ENCODE data around the gene CADM3. TPM values are rescaled to one million over a fixed set of nuclear protein-coding genes. Genes with fewer than 3 reads are reported as not detected.

Gene CADM3
- total RNA-seq, 1 experiment from 2014 or later, result not detected

DNA sequence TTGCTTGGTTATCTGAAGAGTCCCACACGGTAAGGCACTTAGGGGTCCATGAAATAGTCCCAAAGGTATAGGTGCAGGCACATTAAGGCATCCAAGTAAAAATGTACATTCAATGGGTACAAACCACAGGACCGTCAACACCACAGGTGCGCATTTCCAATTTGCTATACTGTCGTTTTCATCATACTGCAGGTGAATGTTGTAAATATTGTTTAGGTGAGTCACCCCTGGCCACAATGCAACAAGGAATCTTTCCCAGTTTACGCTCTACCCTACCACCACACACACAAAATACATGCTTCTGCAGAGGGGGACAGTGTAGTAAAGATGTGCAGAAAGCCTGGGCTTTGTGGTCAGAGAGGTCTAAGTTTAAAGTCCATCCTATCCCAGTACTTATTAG, 13.7 kb downstream of the CADM3 start:
- H3K9me3 ChIP-seq (replicated peaks), result no peaks in the 10 kb centered on the region
- H3K4me3 ChIP-seq, result no peak overlapping the region
- peaks cover 17% of the 10 kb centered on the region for H3K27me3 ChIP-seq (replicated peaks)
- no peaks in the 10 kb centered on the region for H3K36me3 ChIP-seq
- H3K4me1 ChIP-seq (replicated peaks), result no peaks in the 10 kb centered on the region
- DNase-seq (ENCODE audit: low read depth in 1 of 2, low spot score in 2 of 2), result no peak
- H3K27ac ChIP-seq, result no peak overlapping the region

DNA sequence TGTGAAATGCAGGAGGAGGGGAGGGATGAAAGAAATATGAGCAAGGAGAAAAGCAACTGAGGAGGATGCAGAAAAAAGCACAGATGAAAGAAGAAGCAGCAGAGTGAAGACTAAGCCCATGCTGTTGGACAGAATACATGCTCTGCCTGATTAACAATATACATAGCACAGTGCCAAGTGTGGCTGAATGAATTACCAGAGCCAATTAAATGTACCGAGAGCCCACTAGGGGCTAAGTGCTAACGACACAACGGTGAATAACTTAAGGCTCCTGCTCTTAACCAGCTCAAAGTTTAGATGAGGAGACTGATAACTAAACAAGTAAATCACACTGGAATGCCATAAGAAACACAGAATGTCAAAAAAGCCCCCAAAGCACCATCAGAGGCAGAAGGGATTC, 15.6 kb downstream of the CADM3 start:
- Histone ChIP-seq H3K4me3 (no peak overlapping the region), H3K9me3 (replicated peaks) (no peaks in the 10 kb centered on the region; the same call in 1 of the 2 replicates), H3K27ac (no peak overlapping the region), H3K27me3 (replicated peaks) (peaks cover 30% of the 10 kb centered on the region), H3K36me3 (no peaks in the 10 kb centered on the region), H3K4me1 (replicated peaks) (no peaks in the 10 kb centered on the region)
- no peak for DNase-seq (ENCODE audit: low read depth in 1 of 2, low spot score in 2 of 2)

DNA sequence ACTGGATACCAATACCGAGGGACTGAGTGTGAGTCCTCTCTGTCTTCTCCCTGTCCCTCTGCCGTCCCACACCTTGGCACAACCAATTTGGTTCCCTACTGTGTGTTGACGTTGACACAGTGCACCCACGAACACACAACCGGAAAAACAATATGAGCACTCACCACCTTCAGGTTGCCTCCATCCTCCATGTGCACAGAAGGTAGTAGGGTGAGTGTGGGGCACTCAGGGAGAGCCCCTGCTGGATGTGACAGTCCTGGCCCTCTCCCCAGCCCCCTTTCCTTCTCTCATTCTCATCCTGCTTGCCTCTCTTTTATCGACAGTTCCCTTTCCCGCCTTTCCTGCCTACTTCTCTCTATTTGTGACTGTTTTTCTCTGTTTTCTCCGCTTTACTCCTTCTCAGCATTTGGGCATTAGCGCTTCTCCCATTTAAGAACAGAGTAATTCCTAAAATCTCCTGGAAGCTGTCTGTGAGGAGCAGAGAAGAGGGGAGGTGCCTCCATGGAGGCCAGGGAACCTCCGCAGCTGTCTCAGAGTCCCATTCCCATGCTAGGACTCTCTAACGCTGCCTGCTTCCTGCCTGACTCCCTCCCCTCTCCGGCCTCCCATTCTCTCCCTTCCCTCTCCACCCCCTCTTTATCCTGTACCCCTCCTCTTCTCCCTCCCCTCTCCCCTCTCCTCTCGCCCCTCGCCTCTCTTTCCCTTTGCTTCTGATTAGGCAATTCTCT, 16.4 kb downstream of the CADM3 start:
- DNase-seq (ENCODE audit: low read depth in 1 of 2, low spot score in 2 of 2), result no peak
- Histone ChIP-seq H3K27ac (no peak overlapping the region), H3K4me1 (replicated peaks) (no peaks in the 10 kb centered on the region), H3K36me3 (no peaks in the 10 kb centered on the region), H3K27me3 (replicated peaks) (peaks cover 30% of the 10 kb centered on the region), H3K9me3 (replicated peaks) (no peaks in the 10 kb centered on the region; the same call in 1 of the 2 replicates), H3K4me3 (no peak overlapping the region)

DNA sequence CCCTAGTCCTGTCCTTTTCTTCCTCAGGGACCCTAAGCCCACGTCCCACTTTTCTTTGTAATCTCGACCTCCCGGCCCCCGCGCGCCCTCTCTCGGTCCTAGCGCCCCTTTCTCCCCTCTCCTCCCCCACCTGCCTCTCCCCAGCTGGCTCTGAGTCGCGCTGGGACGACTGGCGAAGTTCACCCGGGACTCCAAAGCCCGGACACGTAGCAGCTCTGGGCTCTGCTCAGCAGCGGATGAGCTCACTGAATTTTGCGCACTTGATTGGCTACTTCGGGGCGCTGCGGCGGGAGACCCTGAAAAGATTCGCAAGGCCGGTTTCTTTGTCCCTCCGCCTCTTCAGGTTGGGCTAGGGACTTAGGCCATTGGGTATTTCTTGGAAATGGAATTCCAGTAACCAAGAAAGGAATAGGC, 17.0 kb downstream of the CADM3 start:
- H3K27ac ChIP-seq, result no peak overlapping the region

DNA sequence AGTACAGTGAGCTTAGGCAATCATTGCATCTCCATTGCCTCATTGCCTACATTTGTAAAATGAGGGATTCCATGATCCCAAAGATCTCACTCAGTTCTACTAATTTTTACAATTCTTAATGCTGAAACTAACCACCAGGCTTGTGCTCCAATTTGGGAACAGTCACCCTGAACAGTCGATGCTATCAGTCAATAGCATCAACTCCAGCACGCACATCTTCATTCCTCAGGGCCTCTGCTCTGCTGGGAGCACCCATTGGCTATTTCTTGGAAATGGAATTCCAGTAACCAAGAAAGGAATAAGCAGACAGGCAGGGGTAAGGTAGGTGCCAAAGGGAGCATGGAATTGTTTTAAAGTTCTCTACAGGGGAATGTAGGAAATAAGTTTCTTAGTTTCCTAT, 19.0 kb downstream of the CADM3 start:
- no peak overlapping the region for H3K27ac ChIP-seq
- H3K36me3 ChIP-seq, result no peaks in the 10 kb centered on the region
- no peak for DNase-seq (ENCODE audit: low read depth in 1 of 2, low spot score in 2 of 2)
- no peak overlapping the region for H3K4me3 ChIP-seq
- H3K27me3 ChIP-seq (replicated peaks), result peaks cover 28% of the 10 kb centered on the region
- H3K9me3 ChIP-seq (replicated peaks), result no peaks in the 10 kb centered on the region; the same call in 1 of the 2 replicates
- H3K4me1 ChIP-seq (replicated peaks), result no peaks in the 10 kb centered on the region

More for the DNA sequence above, 17.0 kb downstream of the CADM3 start:
- Histone ChIP-seq H3K27me3 (replicated peaks) (peaks cover 30% of the 10 kb centered on the region), H3K4me3 (no peak overlapping the region), H3K4me1 (replicated peaks) (no peaks in the 10 kb centered on the region), H3K36me3 (no peaks in the 10 kb centered on the region), H3K9me3 (replicated peaks) (no peaks in the 10 kb centered on the region; the same call in 1 of the 2 replicates)
- no peak for DNase-seq (ENCODE audit: low read depth in 1 of 2, low spot score in 2 of 2)

DNA sequence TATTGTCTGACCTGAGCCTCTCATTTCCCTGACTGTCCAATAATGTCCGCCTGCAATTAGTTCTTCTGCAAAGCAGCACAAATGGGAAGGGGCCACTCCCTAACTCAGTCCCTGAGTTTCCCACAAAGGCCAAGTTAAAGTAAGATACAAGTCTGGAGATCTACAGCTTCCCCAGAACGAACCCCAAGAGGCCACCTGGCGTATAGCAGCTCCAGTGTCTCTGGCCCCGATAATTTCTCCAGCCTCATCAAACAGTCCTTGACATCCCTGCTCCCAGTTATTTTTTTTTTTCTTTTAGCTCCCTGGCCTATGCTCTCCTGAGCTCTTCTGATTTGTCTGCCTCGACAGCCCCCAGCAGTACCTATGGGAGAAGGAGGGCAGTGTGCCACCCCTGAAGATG, 25.1 kb downstream of the CADM3 start:
- Histone ChIP-seq H3K4me1 (replicated peaks) (no peaks in the 10 kb centered on the region), H3K36me3 (no peaks in the 10 kb centered on the region), H3K9me3 (replicated peaks) (no peaks in the 10 kb centered on the region; the same call in 1 of the 2 replicates), H3K27ac (no peak overlapping the region), H3K4me3 (no peak overlapping the region), H3K27me3 (replicated peaks) (peaks cover 2% of the 10 kb centered on the region; the same call in 1 of the 2 replicates)
- no peak for DNase-seq (ENCODE audit: low read depth in 1 of 2, low spot score in 2 of 2)

DNA sequence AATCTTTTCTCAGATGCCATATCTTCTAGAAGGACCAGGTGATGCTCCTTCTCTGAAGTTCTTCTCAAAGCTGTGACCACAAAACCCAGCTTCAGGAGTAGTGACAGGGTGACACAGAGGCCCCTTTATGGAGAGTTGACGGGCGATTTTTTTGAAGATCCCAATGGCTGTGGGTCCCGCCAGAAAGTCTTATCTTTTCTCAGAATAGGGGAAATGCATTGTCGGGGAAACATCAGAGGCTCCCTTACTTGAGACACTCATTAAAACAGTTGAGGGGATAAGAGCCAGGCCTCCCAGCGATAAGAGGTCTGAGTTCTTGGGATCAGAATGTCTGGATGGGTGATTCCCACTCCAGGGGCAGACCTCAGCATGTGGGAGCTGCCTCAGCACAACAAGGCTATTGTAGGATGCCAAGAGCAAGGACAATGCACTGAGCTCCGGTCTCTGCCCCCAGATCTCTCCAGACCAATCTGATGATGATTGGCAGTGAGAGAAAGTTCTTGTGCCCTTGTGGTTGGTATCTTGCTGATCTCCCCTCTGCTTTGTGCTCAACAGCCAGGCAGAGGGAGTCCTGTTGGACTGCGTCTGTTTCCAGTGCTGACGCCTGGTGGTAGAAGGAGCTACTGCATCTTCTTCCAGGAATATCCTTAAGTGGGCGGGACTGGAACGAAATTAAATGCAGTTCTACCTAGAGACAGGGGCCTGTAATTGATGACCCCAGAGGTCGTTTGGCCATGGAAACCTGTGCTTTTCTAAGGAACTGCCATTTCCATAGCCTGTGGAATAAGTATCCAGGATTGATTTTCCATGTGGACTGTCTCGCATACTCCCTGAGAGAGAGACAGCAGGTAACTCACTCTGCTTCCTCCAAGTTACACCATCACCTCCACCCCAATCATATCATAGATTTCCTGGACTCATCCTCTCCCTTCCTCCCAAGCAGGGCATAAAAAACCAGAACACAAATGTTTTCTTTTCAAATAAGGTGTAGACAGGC, 26.4 kb downstream of the CADM3 start:
- no peak overlapping the region for H3K4me3 ChIP-seq
- no peaks in the 10 kb centered on the region for H3K4me1 ChIP-seq (replicated peaks)
- H3K27ac ChIP-seq, result no peak overlapping the region
- H3K9me3 ChIP-seq (replicated peaks), result no peaks in the 10 kb centered on the region
- no peaks in the 10 kb centered on the region for H3K27me3 ChIP-seq (replicated peaks)
- DNase-seq (ENCODE audit: low read depth in 1 of 2, low spot score in 2 of 2), result peak; percentile 38 to 66
- H3K36me3 ChIP-seq, result no peaks in the 10 kb centered on the region

DNA sequence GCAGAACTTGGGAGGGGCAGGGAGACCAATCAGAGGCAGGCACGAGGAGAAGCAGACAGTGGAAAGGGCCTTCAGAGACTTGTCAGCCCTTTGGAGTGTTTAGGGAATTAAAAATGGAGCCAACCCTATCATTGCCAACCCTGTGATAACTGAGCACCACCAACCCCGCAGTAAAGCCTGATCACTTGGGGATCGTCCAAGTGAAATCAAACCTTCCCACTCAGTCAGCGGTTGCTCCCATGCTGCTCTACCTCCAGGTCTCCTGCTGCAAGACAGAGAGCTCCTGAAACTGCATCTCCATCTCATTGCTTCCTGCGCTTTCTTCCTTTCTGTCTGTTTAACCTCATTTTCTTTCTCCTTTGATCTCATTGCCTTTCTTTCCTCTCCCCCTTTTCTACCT, 28.5 kb downstream of the CADM3 start:
- DNase-seq (ENCODE audit: low read depth in 1 of 2, low spot score in 2 of 2), result no peak
- Histone ChIP-seq H3K27me3 (replicated peaks) (no peaks in the 10 kb centered on the region), H3K27ac (no peak overlapping the region), H3K9me3 (replicated peaks) (no peaks in the 10 kb centered on the region), H3K4me1 (replicated peaks) (no peaks in the 10 kb centered on the region), H3K4me3 (no peak overlapping the region), H3K36me3 (no peaks in the 10 kb centered on the region)

DNA sequence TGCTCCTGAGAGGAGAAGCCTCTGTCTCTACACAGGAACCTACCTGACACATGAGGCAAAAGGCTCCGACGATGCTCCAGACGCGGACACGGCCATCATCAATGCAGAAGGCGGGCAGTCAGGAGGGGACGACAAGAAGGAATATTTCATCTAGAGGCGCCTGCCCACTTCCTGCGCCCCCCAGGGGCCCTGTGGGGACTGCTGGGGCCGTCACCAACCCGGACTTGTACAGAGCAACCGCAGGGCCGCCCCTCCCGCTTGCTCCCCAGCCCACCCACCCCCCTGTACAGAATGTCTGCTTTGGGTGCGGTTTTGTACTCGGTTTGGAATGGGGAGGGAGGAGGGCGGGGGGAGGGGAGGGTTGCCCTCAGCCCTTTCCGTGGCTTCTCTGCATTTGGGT, 29.4 kb downstream of the CADM3 start:
- no peak for DNase-seq (ENCODE audit: low read depth in 1 of 2, low spot score in 2 of 2)
- H3K4me1 ChIP-seq (replicated peaks), result no peaks in the 10 kb centered on the region
- no peaks in the 10 kb centered on the region for H3K9me3 ChIP-seq (replicated peaks)
- H3K27ac ChIP-seq, result no peak overlapping the region
- H3K4me3 ChIP-seq, result no peak overlapping the region
- H3K27me3 ChIP-seq (replicated peaks), result no peaks in the 10 kb centered on the region
- H3K36me3 ChIP-seq, result no peaks in the 10 kb centered on the region

DNA sequence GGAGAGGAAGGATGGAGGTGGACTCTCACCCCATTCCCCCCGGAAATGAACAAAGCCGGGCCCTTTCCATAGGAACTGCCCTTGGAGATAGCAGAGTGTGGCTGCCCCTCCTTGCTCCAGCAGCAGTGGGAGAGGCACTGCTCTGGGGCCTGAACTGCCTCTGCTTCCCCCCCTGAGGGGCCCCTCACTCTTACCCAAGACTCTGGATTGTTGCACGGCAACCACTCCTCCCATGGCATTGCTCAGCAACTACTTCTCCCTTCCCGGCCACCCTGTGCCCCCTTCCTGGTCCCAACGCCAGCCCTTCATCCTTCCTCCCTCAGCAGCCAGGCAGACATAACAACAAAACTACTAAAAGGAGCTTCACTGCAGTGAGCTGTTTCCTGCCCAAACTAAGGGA, 30.2 kb downstream of the CADM3 start:
- no peaks in the 10 kb centered on the region for H3K36me3 ChIP-seq
- no peak for DNase-seq (ENCODE audit: low read depth in 1 of 2, low spot score in 2 of 2)
- H3K27ac ChIP-seq, result no peak overlapping the region
- H3K27me3 ChIP-seq (replicated peaks), result no peaks in the 10 kb centered on the region; the same call in 1 of the 2 replicates
- no peaks in the 10 kb centered on the region for H3K9me3 ChIP-seq (replicated peaks)
- no peaks in the 10 kb centered on the region for H3K4me1 ChIP-seq (replicated peaks)
- H3K4me3 ChIP-seq, result no peak overlapping the region

DNA sequence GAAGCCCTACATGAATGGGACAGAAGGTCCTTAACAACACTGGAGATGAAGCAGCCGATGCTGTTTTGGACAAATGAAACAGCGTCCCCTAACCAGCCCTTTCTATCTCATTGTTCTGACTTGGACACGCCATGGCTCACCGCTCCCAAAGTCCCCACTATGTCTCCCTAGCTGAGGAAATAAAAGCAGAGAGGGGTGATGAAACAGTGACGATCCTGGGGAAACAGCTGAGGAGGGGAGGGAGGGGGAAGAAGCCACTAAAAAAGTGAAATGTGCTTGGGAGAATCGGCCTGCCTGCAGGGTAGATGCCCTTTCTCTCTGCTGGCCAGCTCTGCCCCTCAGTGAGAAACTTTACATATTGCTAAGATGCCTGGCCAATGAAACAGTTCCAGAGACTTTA, 32.2 kb downstream of the CADM3 start:
- H3K27ac ChIP-seq, result no peak overlapping the region
- no peak for DNase-seq (ENCODE audit: low read depth in 1 of 2, low spot score in 2 of 2)
- H3K4me3 ChIP-seq, result no peak overlapping the region
- no peaks in the 10 kb centered on the region for H3K9me3 ChIP-seq (replicated peaks)
- H3K4me1 ChIP-seq (replicated peaks), result no peaks in the 10 kb centered on the region
- no peaks in the 10 kb centered on the region; the same call in none of the 2 replicates for H3K27me3 ChIP-seq (replicated peaks)
- H3K36me3 ChIP-seq, result no peaks in the 10 kb centered on the region

DNA sequence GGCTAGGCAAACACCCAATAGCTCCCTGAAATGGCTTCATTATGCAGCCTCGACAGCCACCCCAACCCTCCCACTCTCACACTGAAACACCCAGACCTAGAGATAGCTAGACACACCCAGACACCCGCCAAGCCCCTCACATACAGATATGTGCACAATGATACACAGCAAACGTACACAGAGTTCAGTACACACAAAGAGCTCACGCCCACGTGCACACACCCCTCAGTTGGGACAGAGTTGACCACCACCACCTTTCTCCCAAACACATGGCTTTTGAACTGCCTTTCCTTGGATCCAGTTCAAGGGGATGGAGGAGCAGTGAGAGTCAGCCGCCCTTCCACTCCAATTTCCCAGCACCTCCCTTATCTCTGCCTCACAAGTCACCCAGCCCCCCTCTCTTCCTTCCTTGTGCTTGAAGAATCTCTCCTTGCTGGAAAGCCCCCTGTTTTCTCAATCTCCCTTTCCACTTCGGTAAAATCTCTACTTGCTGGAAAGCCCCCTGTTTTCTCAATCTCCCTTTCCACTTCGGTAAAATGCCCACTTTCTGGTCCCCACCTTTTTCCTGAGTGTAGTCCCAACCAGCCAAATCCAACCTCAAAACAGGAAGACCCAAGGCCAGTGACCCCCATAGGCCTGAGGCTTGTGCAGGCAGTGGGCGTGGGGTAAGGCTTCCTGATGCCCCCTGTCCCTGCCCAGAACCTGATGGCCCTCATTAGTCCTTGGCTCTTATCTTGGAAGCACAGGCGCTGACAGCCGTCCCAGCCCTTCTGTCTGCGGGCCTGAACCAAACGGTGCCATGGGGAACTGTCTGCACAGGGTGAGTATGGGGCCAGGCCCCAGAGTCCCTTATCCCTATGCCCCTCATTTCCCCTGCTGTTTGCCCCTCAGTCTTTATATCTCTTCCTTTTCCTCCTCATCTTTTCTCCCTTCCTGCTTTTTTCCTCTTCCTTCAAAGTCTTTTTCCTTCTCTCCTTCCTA, 33.0 kb downstream of the CADM3 start, which contains the start of gene ACKR1:
Gene ACKR1, plus strand, starts transcription at position 715 of the 981 bp plus-strand sequence. Its CDS starts 85 bp downstream, at position 800.
- no peaks in the 10 kb centered on the region for H3K9me3 ChIP-seq (replicated peaks)
- no peak within 1 kb of the TSS for H3K27ac ChIP-seq
- no peak for DNase-seq (ENCODE audit: low read depth in 1 of 2, low spot score in 2 of 2)
- no peaks in the 10 kb centered on the region; the same call in none of the 2 replicates for H3K27me3 ChIP-seq (replicated peaks)
- H3K4me3 ChIP-seq, result no peak within 1 kb of the TSS
- no peaks in the 10 kb centered on the region for H3K36me3 ChIP-seq
- no peaks in the 10 kb centered on the region for H3K4me1 ChIP-seq (replicated peaks)

DNA sequence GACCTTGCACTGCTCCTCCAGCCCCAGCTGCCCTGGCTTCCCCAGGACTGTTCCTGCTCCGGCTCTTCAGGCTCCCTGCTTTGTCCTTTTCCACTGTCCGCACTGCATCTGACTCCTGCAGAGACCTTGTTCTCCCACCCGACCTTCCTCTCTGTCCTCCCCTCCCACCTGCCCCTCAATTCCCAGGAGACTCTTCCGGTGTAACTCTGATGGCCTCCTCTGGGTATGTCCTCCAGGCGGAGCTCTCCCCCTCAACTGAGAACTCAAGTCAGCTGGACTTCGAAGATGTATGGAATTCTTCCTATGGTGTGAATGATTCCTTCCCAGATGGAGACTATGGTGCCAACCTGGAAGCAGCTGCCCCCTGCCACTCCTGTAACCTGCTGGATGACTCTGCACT, 33.8 kb downstream of the CADM3 start:
- no peak for DNase-seq (ENCODE audit: low read depth in 1 of 2, low spot score in 2 of 2)
- Histone ChIP-seq H3K9me3 (replicated peaks) (no peaks in the 10 kb centered on the region), H3K4me1 (replicated peaks) (no peaks in the 10 kb centered on the region), H3K27ac (no peak overlapping the region), H3K27me3 (replicated peaks) (no peaks in the 10 kb centered on the region; the same call in none of the 2 replicates), H3K4me3 (no peak overlapping the region), H3K36me3 (no peaks in the 10 kb centered on the region)

All from SJSA1 (cell line).